ENCODE measurements around the gene HAUS7. TPM values are rescaled to one million over a fixed set of nuclear protein-coding genes. Genes with fewer than 3 reads are reported as not detected.

The HAUS7 gene
- total and polyA plus RNA-seq, 7 donors, result 8.3 to 18.5 (median 13.1) TPM

GRCh38 chrX:153476666-153477363 lies 6.4 kb upstream of the HAUS7 start:
- intact Hi-C loops (cut with DNase I), result no loop called here
- DNase-seq, result peak in 1 of 2 donors; percentile 59
- no peaks in the 10 kb centered on the region for H3K36me3 ChIP-seq (ENCODE audit: insufficient read depth in 1 of 2, low read depth in 1 of 2)
- H3K9me3 ChIP-seq, result no peaks in the 10 kb centered on the region
- ATAC-seq, result peak in 2 of 4 donors; percentile 21 to 23
- no peaks in the 10 kb centered on the region for H3K4me1 ChIP-seq
- H3K27ac ChIP-seq, result no peak overlapping the region
- peaks cover 0 to 25% (median 0%) of the 10 kb centered on the region in 3 donors for H3K27me3 ChIP-seq (ENCODE audit: insufficient read depth in 3 of 3, low read length in 2 of 3)
- H3K4me3 ChIP-seq, result no peak overlapping the region
- WGBS, 3 donors, result 60 to 67% (median 66%) methylated on average over 6 to 16 of the region's 16 CpGs
- TF ChIP-seq CTCF (IDR thresholded peaks at IDR 0.05), result no peak

GRCh38 chrX:153475751-153476281 lies 5.4 kb upstream of the HAUS7 start:
- Histone ChIP-seq H3K27ac (no peak overlapping the region), H3K9me3 (no peaks in the 10 kb centered on the region), H3K4me3 (no peak overlapping the region), H3K27me3 (ENCODE audit: insufficient read depth in 3 of 3, low read length in 2 of 3) (peaks cover 0 to 25% (median 0%) of the 10 kb centered on the region in 3 donors), H3K4me1 (no peaks in the 10 kb centered on the region), H3K36me3 (ENCODE audit: insufficient read depth in 1 of 2, low read depth in 1 of 2) (no peaks in the 10 kb centered on the region)
- intact Hi-C loops (cut with DNase I), result no loop called here
- 87 to 97% (median 92%) methylated on average over 5 to 11 of the region's 11 CpGs for WGBS, 3 donors
- no peak for DNase-seq
- no peak for TF ChIP-seq CTCF (IDR thresholded peaks at IDR 0.05)
- ATAC-seq, result no peak

- intact Hi-C loops (cut with DNase I), result no loop called here
- no peak overlapping the region for H3K27ac ChIP-seq
- peak overlapping the region; percentile 34 for H3K4me3 ChIP-seq
Measured at GRCh38 chrX:153475271-153475670, 4.9 kb upstream of the HAUS7 start.

GRCh38 chrX:153474718-153475117 lies 4.3 kb upstream of the HAUS7 start:
- Histone ChIP-seq H3K27me3 (ENCODE audit: insufficient read depth in 3 of 3, low read length in 2 of 3) (peaks cover 0 to 23% (median 0%) of the 10 kb centered on the region in 3 donors), H3K36me3 (ENCODE audit: insufficient read depth in 1 of 2, low read depth in 1 of 2) (no peaks in the 10 kb centered on the region), H3K4me1 (no peaks in the 10 kb centered on the region), H3K9me3 (no peaks in the 10 kb centered on the region), H3K27ac (no peak overlapping the region), H3K4me3 (peak overlapping the region; percentile 34)
- no peak for TF ChIP-seq CTCF (IDR thresholded peaks at IDR 0.05)
- 0 to 31% (median 2%) methylated on average over 4 to 55 of the region's 59 CpGs for WGBS, 3 donors
- DNase-seq (peak; percentile 81 to 82), ATAC-seq (no peak)
- intact Hi-C loops (cut with DNase I), result no loop called here

More at GRCh38 chrX:153475271-153475670, 4.9 kb upstream of the HAUS7 start:
- Histone ChIP-seq H3K9me3 (no peaks in the 10 kb centered on the region), H3K36me3 (ENCODE audit: insufficient read depth in 1 of 2, low read depth in 1 of 2) (no peaks in the 10 kb centered on the region), H3K4me1 (no peaks in the 10 kb centered on the region), H3K27me3 (ENCODE audit: insufficient read depth in 3 of 3, low read length in 2 of 3) (peaks cover 0 to 23% (median 0%) of the 10 kb centered on the region in 3 donors)
- ATAC-seq (no peak), DNase-seq (no peak)
- TF ChIP-seq CTCF (IDR thresholded peaks at IDR 0.05), result no peak
- 83 to 90% (median 85%) methylated on average over 7 of the region's 7 CpGs for WGBS, 3 donors
